Transverse colon (tissue), 4 donors: ENCODE measurements around the gene TMEM175. TPM values are rescaled to one million over a fixed set of nuclear protein-coding genes. Genes with fewer than 3 reads are reported as not detected.

Experiments used
- DNase-seq: peaks from one replicate; pipeline ENCODE4 v3.0.0-alpha.2; 2019
- H3K27ac ChIP-seq, 4 donors: fragments of 200-600 bp; sonication (generic); 2 replicates each; pipeline ENCODE4 v1.5.1; 2016 to 2018; ENCODE audit warnings: inconsistent platforms in 4 of 4
- H3K27me3 ChIP-seq: fragments of 200-600 bp; sonication (generic); 2 replicates; pipeline ENCODE4 v1.5.1; 2017; ENCODE audit warnings: inconsistent platforms
- H3K36me3 ChIP-seq, 4 donors: fragments of 200-600 bp; sonication (generic); 2 replicates each; pipeline ENCODE4 v1.5.1; 2017 to 2019; ENCODE audit warnings: inconsistent platforms in 4 of 4
- H3K4me1 ChIP-seq, 4 donors: fragments of 200-600 bp; sonication (generic); 2 replicates each; pipeline ENCODE4 v1.5.1; 2017 to 2020; ENCODE audit warnings: inconsistent platforms in 4 of 4
- H3K4me3 ChIP-seq, 4 donors: fragments of 200-600 bp; sonication (generic); 1 replicate in 1 of 4; 2 replicates in 3 of 4; pipeline versions ENCODE4 v1.5.1 to v1.6.1; 2017 to 2019; ENCODE audit warnings: inconsistent platforms in 4 of 4
- H3K9me3 ChIP-seq, 2 donors: fragments of 200-600 bp; sonication (generic); 2 replicates each; pipeline ENCODE4 v1.5.1; 2017 to 2019; ENCODE audit warnings: inconsistent platforms in 2 of 2
- EP300 ChIP-seq: sonication (generic); formaldehyde crosslinking; IDR thresholded peaks from one replicate; pipeline ENCODE4 v1.6.1; 2017; ENCODE audit warnings: antibody characterized with exemption, low read depth
- POLR2A ChIP-seq: fragments of 450-650 bp; IDR thresholded peaks from one replicate; pipeline ENCODE4 v1.6.1; 2016; ENCODE audit warnings: antibody characterized with exemption, mild to moderate bottlenecking, moderate library complexity
- POLR2AphosphoS5 ChIP-seq, 3 donors: sonication (generic); formaldehyde crosslinking; IDR thresholded peaks; one replicate each; pipeline ENCODE4 v1.6.1; 2016; ENCODE audit warnings: antibody characterized with exemption in 3 of 3
- WGBS, 2 donors: methylation state at CpG; one replicate each; pipeline ENCODE4 v1.1.5; 2018; ENCODE audit warnings: low coverage in 1 of 2; 5-methylcytosine and 5-hydroxymethylcytosine counted together
- in situ Hi-C, 4 donors: fragments of 200-750 bp; cut with MboI; loops; one replicate each; pipeline versions ENCODE4 v1.15.0 to v1.15.1; 2017; ENCODE audit warnings: low sequenced_read_pairs in 3 of 4, low pct_ligation_motif_present in 1 of 4, low pct_unique_long_range_greater_than_20kb in 1 of 4
- intact Hi-C: fragments of 100-400 bp; cut with DNase I; formaldehyde crosslinking; loops from one replicate; pipeline ENCODE4 v1.15.1; 2023; ENCODE audit warnings: low total_unique reads
- total RNA-seq, 4 donors: library from RNA; depleted of rRNA; stranded (reverse); fragments of >200 nt; gene quantifications; one replicate each; pipeline ENCODE4 v1.1.0, GENCODE V29; 2016
- TF ChIP-seq, protein P1 (sequence below), 5 experiments: fragments of 200-600 bp in 3 of 5; fragments of 450-650 bp in 2 of 5; sonication (generic) in 3 of 5; IDR thresholded peaks; 1 replicate in 2 of 5; 2 replicates in 3 of 5; pipeline ENCODE4 v1.5.1; 2016 to 2017; ENCODE audit warnings: antibody characterized with exemption in 5 of 5, inconsistent platforms in 3 of 5, mild to moderate bottlenecking in 2 of 5, moderate library complexity in 1 of 5

Gene TMEM175, protein sequence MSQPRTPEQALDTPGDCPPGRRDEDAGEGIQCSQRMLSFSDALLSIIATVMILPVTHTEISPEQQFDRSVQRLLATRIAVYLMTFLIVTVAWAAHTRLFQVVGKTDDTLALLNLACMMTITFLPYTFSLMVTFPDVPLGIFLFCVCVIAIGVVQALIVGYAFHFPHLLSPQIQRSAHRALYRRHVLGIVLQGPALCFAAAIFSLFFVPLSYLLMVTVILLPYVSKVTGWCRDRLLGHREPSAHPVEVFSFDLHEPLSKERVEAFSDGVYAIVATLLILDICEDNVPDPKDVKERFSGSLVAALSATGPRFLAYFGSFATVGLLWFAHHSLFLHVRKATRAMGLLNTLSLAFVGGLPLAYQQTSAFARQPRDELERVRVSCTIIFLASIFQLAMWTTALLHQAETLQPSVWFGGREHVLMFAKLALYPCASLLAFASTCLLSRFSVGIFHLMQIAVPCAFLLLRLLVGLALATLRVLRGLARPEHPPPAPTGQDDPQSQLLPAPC
- 100 to 1,000 TPM in 1 of 4 donors, 10 to 100 TPM in 3; 44.0 to 116 (median 50.5) TPM for total RNA-seq

- H3K27me3 ChIP-seq: no peaks in the 10 kb centered on the region
- intact Hi-C loops: loop anchor here (2.0 kb wide), 1 partner anchor 77 kb away; no protein-coding TSS in a partner anchor
- no peaks in the 10 kb centered on the region for H3K9me3 ChIP-seq
- WGBS, 2 donors: 0% methylated on average over 1 to 62 of the region's 99 CpGs
- H3K4me3 ChIP-seq: peak within 1 kb of the TSS; percentile 56 to 99 (median 77)
- DNase-seq: peak; percentile 98
- H3K27ac ChIP-seq: peak within 1 kb of the TSS; percentile 91 to 95 (median 92)
- peak; percentile 93 to 98 (median 98) for TF ChIP-seq POLR2AphosphoS5 (IDR thresholded peaks at IDR 0.05)
- TF ChIP-seq POLR2A: peak; percentile 97
- no peak for TF ChIP-seq EP300
- TF ChIP-seq, protein P1, sequence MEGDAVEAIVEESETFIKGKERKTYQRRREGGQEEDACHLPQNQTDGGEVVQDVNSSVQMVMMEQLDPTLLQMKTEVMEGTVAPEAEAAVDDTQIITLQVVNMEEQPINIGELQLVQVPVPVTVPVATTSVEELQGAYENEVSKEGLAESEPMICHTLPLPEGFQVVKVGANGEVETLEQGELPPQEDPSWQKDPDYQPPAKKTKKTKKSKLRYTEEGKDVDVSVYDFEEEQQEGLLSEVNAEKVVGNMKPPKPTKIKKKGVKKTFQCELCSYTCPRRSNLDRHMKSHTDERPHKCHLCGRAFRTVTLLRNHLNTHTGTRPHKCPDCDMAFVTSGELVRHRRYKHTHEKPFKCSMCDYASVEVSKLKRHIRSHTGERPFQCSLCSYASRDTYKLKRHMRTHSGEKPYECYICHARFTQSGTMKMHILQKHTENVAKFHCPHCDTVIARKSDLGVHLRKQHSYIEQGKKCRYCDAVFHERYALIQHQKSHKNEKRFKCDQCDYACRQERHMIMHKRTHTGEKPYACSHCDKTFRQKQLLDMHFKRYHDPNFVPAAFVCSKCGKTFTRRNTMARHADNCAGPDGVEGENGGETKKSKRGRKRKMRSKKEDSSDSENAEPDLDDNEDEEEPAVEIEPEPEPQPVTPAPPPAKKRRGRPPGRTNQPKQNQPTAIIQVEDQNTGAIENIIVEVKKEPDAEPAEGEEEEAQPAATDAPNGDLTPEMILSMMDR (IDR thresholded peaks at IDR 0.05): peak in 2 of 5 experiments; percentile 19 to 40
- H3K36me3 ChIP-seq: no peaks in the 10 kb centered on the region
- H3K4me1 ChIP-seq: peaks cover 17 to 49% (median 31%) of the 10 kb centered on the region in 4 donors
- in situ Hi-C loops: no loop called here
These were observed at the start of gene TMEM175, which contains the start of gene GAK for GRCh38 chr4:931960-932712. TMEM175 (plus strand) TSS chr4:932460; CDS start chr4:947740, 15,280 bp downstream. GAK (minus strand) TSS chr4:932316; CDS start chr4:932187, 129 bp downstream.

DNA sequence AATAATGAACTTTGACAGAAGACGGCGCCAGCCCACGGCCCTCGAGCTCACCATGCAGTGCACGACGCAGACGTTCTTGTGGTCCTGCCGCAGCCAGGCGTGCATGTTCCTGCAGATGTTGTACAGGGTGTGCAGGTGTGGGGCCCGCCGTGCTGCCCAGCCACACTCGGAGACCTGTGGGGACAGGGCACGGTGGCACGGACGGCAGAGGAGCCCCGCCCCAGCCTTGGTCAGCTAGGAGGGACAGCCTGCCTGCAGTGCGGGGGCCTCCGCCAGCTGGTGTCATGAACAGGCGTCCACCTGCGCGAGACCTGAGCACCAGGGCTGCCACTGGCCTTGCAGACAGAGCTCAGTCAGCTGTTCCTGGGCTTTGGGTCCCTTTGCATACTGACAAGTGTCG lies 49.6 kb upstream of the TMEM175 start:
- 94% methylated on average over 22 of the region's 22 CpGs; no CpG with 5 or more reads in 1 of the 2 donors for WGBS, 2 donors
- H3K4me3 ChIP-seq: no peak overlapping the region
- H3K27me3 ChIP-seq: no peaks in the 10 kb centered on the region
- intact Hi-C loops: no loop called here
- TF ChIP-seq POLR2AphosphoS5 (IDR thresholded peaks at IDR 0.05): no peak
- TF ChIP-seq EP300: no peak
- TF ChIP-seq, protein P1 (IDR thresholded peaks at IDR 0.05): no peak
- no peak for TF ChIP-seq POLR2A
- H3K9me3 ChIP-seq: no peaks in the 10 kb centered on the region
- peaks cover 0 to 39% (median 9%) of the 10 kb centered on the region in 4 donors for H3K36me3 ChIP-seq
- in situ Hi-C loops: no loop called here
- DNase-seq: no peak
- no peaks in the 10 kb centered on the region for H3K4me1 ChIP-seq
- H3K27ac ChIP-seq: no peak overlapping the region

GRCh38 chr4:883377-884095 lies 48.7 kb upstream of the TMEM175 start:
- 97% methylated on average over 23 of the region's 26 CpGs; no CpG with 5 or more reads in 1 of the 2 donors for WGBS, 2 donors
- intact Hi-C loops: no loop called here

More at GRCh38 chr4:883377-884095, 48.7 kb upstream of the TMEM175 start:
- in situ Hi-C loops: no loop called here
- Histone ChIP-seq H3K9me3 (no peaks in the 10 kb centered on the region), H3K27ac (no peak overlapping the region), H3K4me1 (no peaks in the 10 kb centered on the region), H3K27me3 (no peaks in the 10 kb centered on the region), H3K4me3 (no peak overlapping the region), H3K36me3 (peaks cover 0 to 47% (median 11%) of the 10 kb centered on the region in 4 donors)
- no peak for TF ChIP-seq POLR2A
- TF ChIP-seq EP300: no peak
- TF ChIP-seq POLR2AphosphoS5 (IDR thresholded peaks at IDR 0.05): no peak
- TF ChIP-seq, protein P1 (IDR thresholded peaks at IDR 0.05): no peak
- DNase-seq: no peak
